Tibial nerve (tissue), 3 donors: ENCODE data around the gene CLSTN1.

Experiments
- POLR2A ChIP-seq, 2 donors: fragments of 450-650 bp; IDR thresholded peaks; one replicate each; pipeline ENCODE4 v1.6.1; 2017; ENCODE audit warnings: antibody characterized with exemption in 2 of 2, mild to moderate bottlenecking in 2 of 2, moderate library complexity in 2 of 2
- TF ChIP-seq, protein P1 (sequence below), 5 experiments: fragments of 200-600 bp in 3 of 5; fragments of 450-650 bp in 2 of 5; sonication (generic) in 3 of 5; IDR thresholded peaks; one replicate each; pipeline ENCODE4 v1.5.1; 2016 to 2019; ENCODE audit warnings: antibody characterized with exemption in 5 of 5, mild to moderate bottlenecking in 3 of 5, moderate library complexity in 2 of 5

DNA sequence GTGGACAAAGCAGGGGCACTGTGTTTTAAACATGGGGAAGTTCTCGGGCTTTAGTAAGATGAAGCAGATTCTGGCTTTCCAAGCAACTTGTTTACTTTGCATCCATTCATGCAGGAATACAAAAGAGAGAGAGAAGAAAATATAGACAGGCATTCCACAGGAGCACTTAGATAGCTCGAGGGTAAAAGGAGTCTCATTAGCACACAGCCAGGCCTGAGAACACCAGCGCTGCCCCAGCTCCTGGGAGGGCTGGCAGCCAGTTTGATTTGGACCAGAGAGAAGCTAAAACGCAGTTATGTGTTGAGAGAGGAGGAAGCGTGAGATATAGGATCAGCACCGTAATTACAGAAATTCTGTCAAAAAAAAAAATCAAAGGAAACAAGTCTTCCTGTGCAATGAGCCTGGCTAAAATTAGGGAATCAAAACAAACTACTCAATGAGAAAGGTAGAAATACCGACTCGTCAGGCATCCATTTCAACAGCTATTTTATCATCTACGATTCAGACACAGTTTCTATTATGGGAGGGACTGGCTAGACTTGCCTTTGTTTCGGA is 68.2 kb downstream of the CLSTN1 start:
- TF ChIP-seq, protein P1, sequence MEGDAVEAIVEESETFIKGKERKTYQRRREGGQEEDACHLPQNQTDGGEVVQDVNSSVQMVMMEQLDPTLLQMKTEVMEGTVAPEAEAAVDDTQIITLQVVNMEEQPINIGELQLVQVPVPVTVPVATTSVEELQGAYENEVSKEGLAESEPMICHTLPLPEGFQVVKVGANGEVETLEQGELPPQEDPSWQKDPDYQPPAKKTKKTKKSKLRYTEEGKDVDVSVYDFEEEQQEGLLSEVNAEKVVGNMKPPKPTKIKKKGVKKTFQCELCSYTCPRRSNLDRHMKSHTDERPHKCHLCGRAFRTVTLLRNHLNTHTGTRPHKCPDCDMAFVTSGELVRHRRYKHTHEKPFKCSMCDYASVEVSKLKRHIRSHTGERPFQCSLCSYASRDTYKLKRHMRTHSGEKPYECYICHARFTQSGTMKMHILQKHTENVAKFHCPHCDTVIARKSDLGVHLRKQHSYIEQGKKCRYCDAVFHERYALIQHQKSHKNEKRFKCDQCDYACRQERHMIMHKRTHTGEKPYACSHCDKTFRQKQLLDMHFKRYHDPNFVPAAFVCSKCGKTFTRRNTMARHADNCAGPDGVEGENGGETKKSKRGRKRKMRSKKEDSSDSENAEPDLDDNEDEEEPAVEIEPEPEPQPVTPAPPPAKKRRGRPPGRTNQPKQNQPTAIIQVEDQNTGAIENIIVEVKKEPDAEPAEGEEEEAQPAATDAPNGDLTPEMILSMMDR (IDR thresholded peaks at IDR 0.05) = no peak
- no peak for TF ChIP-seq POLR2A (IDR thresholded peaks at IDR 0.05)
